Adipocyte (in vitro differentiated cells): ENCODE data around the gene EMC9.
A peak's percentile ranks its signal among the peaks of the same experiment; 100 is the strongest.

Experiments
- DNase-seq: peaks from one replicate; pipeline ENCODE4 v3.0.0-alpha.2; 2015; ENCODE audit warnings: low read depth
- H3K27me3 ChIP-seq: replicated peaks from 2 replicates; pipeline ENCODE4 v1.7.0; 2013; ENCODE audit warnings: mild to moderate bottlenecking, low read length, moderate library complexity; ENCODE audit not compliant: control insufficient read depth, insufficient read depth
- H3K36me3 ChIP-seq: 2 replicates; pipeline ENCODE4 v1.7.0; 2013; ENCODE audit warnings: low read length, mild to moderate bottlenecking, moderate library complexity; ENCODE audit not compliant: control insufficient read depth, insufficient read depth, severe bottlenecking
- H3K4me1 ChIP-seq: 2 replicates; pipeline ENCODE4 v1.7.0; 2013; ENCODE audit warnings: mild to moderate bottlenecking, low read length, moderate library complexity; ENCODE audit not compliant: control insufficient read depth, insufficient read depth
- H3K4me3 ChIP-seq: 2 replicates; pipeline ENCODE4 v1.7.0; 2013; ENCODE audit warnings: mild to moderate bottlenecking, low read length, moderate library complexity
- H3K9ac ChIP-seq: 2 replicates; pipeline ENCODE4 v1.7.0; 2013; ENCODE audit warnings: mild to moderate bottlenecking, low read length, moderate library complexity
- H3K9me3 ChIP-seq: 2 replicates; pipeline ENCODE4 v1.7.0; 2013; ENCODE audit warnings: mild to moderate bottlenecking, low read length, moderate library complexity; ENCODE audit not compliant: control insufficient read depth

The EMC9 gene

DNA sequence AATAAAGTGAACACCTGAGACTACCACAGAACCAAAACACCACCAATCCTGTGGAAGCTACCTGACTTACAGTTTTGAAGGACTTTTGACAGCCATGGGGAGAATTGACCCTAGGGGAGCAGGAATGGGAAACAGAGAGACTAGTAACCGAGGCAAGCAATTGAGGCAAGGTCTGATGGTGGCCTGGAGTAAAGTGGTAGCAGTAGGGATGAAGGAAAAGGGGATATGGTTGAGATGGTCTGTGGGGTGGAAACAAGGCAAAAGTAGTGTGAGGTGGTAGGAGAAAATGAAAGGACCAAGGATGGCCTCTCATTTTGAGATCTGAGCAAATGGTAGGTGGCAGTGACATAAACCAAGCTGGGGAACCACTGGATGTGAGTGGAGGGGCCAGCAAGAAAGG lies 15.4 kb upstream of the EMC9 start:
- Histone ChIP-seq H3K36me3 (peaks cover 67% of the 10 kb centered on the region), H3K9ac (no peak overlapping the region), H3K4me1 (peaks cover 7% of the 10 kb centered on the region), H3K27me3 (no peaks in the 10 kb centered on the region), H3K4me3 (no peak overlapping the region), H3K9me3 (no peaks in the 10 kb centered on the region)
- DNase-seq, result no peak

GRCh38 chr14:24155100-24155499 lies 13.7 kb upstream of the EMC9 start:
- Histone ChIP-seq H3K9me3 (no peaks in the 10 kb centered on the region), H3K4me3 (no peak overlapping the region), H3K4me1 (no peaks in the 10 kb centered on the region), H3K36me3 (peaks cover 77% of the 10 kb centered on the region), H3K27me3 (no peaks in the 10 kb centered on the region), H3K9ac (no peak overlapping the region)
- DNase-seq, result no peak

DNA sequence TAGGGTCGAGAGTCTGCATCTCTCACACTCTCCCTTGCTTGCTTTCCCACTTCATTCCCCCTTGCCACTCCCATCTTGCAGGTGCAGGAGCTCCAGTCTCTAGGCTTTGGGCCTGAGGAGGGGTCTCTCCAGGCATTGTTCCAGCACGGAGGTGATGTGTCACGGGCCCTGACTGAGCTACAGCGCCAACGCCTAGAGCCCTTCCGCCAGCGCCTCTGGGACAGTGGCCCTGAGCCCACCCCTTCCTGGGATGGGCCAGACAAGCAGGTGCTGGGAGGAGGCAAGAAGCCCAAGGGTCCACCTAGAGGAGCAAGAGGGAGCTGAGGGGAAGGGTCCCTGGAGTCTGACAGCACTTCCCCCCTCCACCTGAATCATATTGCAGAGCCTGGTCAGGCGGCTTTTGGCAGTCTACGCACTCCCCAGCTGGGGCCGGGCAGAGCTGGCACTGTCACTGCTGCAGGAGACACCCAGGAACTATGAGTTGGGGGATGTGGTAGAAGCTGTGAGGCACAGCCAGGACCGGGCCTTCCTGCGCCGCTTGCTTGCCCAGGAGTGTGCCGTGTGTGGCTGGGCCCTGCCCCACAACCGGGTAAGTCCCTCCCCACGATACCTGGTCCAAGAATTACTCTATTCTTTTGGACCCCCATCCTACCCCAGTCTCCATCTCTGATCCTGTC lies 10.2 kb upstream of the EMC9 start:
- no peaks in the 10 kb centered on the region for H3K27me3 ChIP-seq
- no peaks in the 10 kb centered on the region for H3K9me3 ChIP-seq
- H3K4me3 ChIP-seq, result no peak overlapping the region
- peaks cover 60% of the 10 kb centered on the region for H3K36me3 ChIP-seq
- no peak overlapping the region for H3K9ac ChIP-seq
- H3K4me1 ChIP-seq, result peaks cover 10% of the 10 kb centered on the region
- DNase-seq, result no peak

- Histone ChIP-seq H3K36me3 (peaks cover 56% of the 10 kb centered on the region), H3K4me3 (no peak overlapping the region), H3K9me3 (no peaks in the 10 kb centered on the region), H3K9ac (no peak overlapping the region), H3K4me1 (peaks cover 13% of the 10 kb centered on the region), H3K27me3 (no peaks in the 10 kb centered on the region)
- no peak for DNase-seq
Measured at GRCh38 chr14:24150993-24151392, 9.6 kb upstream of the EMC9 start.

- H3K4me1 ChIP-seq, result peaks cover 17% of the 10 kb centered on the region
- H3K9me3 ChIP-seq, result no peaks in the 10 kb centered on the region
- H3K4me3 ChIP-seq, result no peak overlapping the region
- DNase-seq, result no peak
- no peaks in the 10 kb centered on the region for H3K27me3 ChIP-seq
- peaks cover 52% of the 10 kb centered on the region for H3K36me3 ChIP-seq
- no peak overlapping the region for H3K9ac ChIP-seq
Measured at GRCh38 chr14:24150567-24150966, 9.2 kb upstream of the EMC9 start.

- peaks cover 21% of the 10 kb centered on the region for H3K4me1 ChIP-seq
- H3K9ac ChIP-seq, result no peak overlapping the region
- no peak overlapping the region for H3K4me3 ChIP-seq
- H3K9me3 ChIP-seq, result no peaks in the 10 kb centered on the region
- H3K36me3 ChIP-seq, result peaks cover 47% of the 10 kb centered on the region
- DNase-seq, result no peak
- H3K27me3 ChIP-seq, result no peaks in the 10 kb centered on the region
Measured at GRCh38 chr14:24150061-24150460, 8.7 kb upstream of the EMC9 start.

GRCh38 chr14:24149302-24149969 lies 8.0 kb upstream of the EMC9 start:
- H3K4me3 ChIP-seq, result no peak overlapping the region
- no peak for DNase-seq
- no peaks in the 10 kb centered on the region for H3K27me3 ChIP-seq
- peaks cover 41% of the 10 kb centered on the region for H3K36me3 ChIP-seq
- H3K9me3 ChIP-seq, result no peaks in the 10 kb centered on the region
- peaks cover 21% of the 10 kb centered on the region for H3K4me1 ChIP-seq
- H3K9ac ChIP-seq, result no peak overlapping the region

- no peak for DNase-seq
- Histone ChIP-seq H3K27me3 (no peaks in the 10 kb centered on the region), H3K4me3 (peak overlapping the region; percentile 97), H3K36me3 (peaks cover 36% of the 10 kb centered on the region), H3K4me1 (peaks cover 31% of the 10 kb centered on the region), H3K9me3 (no peaks in the 10 kb centered on the region), H3K9ac (peak overlapping the region; percentile 95)
Measured at GRCh38 chr14:24147761-24148428, 6.5 kb upstream of the EMC9 start.

DNA sequence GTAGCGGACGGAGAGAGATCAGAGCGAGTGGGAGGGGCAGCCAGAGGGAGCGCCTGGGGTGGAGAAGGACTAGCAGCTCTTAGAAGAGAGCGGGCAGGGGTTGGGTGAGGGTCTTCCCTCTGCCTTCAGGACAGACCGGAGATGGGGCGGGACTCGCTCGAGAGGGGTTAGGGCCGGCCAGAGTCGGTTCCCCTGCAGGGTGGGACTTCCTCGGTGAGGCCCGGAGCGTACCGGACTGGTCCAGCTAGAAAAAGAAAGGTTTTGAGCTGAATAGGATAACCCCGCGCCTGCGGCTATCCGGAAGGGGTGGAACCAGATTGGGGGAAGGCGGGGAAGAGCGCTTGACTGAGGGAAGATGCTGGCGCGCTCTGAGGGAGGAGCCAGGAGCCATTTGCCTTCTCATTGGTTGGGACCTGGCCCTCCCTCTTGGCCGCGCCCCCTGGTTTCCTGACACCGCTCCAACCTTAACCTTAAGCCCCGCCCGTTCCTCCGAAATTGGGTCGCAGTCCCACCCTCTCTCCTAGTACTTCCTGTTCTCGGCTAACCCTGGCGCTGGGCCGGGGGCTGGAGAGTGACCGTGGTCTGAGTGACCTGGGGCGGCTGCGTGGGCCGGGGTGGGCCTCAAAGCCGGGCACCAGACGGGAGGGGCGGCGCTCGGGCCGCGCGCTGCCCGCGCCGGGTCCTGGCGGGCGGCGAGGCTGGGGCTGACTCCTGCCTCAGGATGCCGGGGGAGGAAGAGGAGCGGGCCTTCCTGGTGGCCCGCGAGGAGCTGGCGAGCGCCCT lies 5.8 kb upstream of the EMC9 start, which contains the start of gene RNF31:
Gene RNF31 (plus strand): TSS at position 521 of the 783 bp plus-strand sequence. CDS start 201 bp downstream, at position 722.
- Histone ChIP-seq H3K9ac (peak within 1 kb of the TSS; percentile 95), H3K4me3 (peak within 1 kb of the TSS; percentile 97), H3K27me3 (no peaks in the 10 kb centered on the region), H3K9me3 (no peaks in the 10 kb centered on the region), H3K36me3 (peaks cover 31% of the 10 kb centered on the region), H3K4me1 (peaks cover 31% of the 10 kb centered on the region)
- peak; percentile 99 for DNase-seq

GRCh38 chr14:24146453-24146977 lies 5.1 kb upstream of the EMC9 start, which contains the start of gene PSME2:
PSME2 (minus strand) TSS chr14:24146610; CDS start chr14:24146581, 29 bp downstream.
- H3K9me3 ChIP-seq, result no peaks in the 10 kb centered on the region
- H3K4me3 ChIP-seq, result peak within 1 kb of the TSS; percentile 97
- H3K36me3 ChIP-seq, result peaks cover 24% of the 10 kb centered on the region
- H3K9ac ChIP-seq, result peak within 1 kb of the TSS; percentile 95
- peak; percentile 97 for DNase-seq
- H3K4me1 ChIP-seq, result peaks cover 36% of the 10 kb centered on the region
- no peaks in the 10 kb centered on the region for H3K27me3 ChIP-seq
